Coronary artery (tissue), 2 donors: ENCODE measurements around the gene IL21.

ENCODE experiments used
- DNase-seq: peaks from one replicate; pipeline ENCODE4 v3.0.0-alpha.2; 2017; ENCODE audit warnings: low spot score
- H3K27ac ChIP-seq, 2 donors: fragments of 200-600 bp; sonication (generic); one replicate each; pipeline ENCODE4 v1.5.1; 2016 to 2019
- H3K4me3 ChIP-seq: fragments of 200-600 bp; sonication (generic); 2 replicates; pipeline ENCODE4 v1.5.1; 2016; ENCODE audit warnings: mild to moderate bottlenecking, moderate library complexity
- CTCF ChIP-seq: fragments of 200-600 bp; sonication (generic); IDR thresholded peaks from one replicate; pipeline ENCODE4 v1.5.1; 2019; ENCODE audit warnings: antibody characterized with exemption

Gene IL21

GRCh38 chr4:122633211-122633610, 12.3 kb upstream of the IL21 start:
- no peak for TF ChIP-seq CTCF
- H3K4me3 ChIP-seq, result no peak overlapping the region
- DNase-seq, result no peak
- no peak overlapping the region for H3K27ac ChIP-seq

- Histone ChIP-seq H3K4me3 (no peak overlapping the region), H3K27ac (no peak overlapping the region)
- DNase-seq, result no peak
- TF ChIP-seq CTCF, result no peak
These were observed 11.7 kb upstream of the IL21 start for GRCh38 chr4:122632396-122633143.

- H3K27ac ChIP-seq, result no peak overlapping the region
- no peak overlapping the region for H3K4me3 ChIP-seq
- TF ChIP-seq CTCF, result no peak
- no peak for DNase-seq
These were observed 4.3 kb upstream of the IL21 start for GRCh38 chr4:122625156-122625555.

GRCh38 chr4:122624205-122624604, 3.3 kb upstream of the IL21 start:
- no peak for TF ChIP-seq CTCF
- Histone ChIP-seq H3K4me3 (no peak overlapping the region), H3K27ac (no peak overlapping the region)
- DNase-seq, result no peak

- no peak for TF ChIP-seq CTCF
- DNase-seq, result no peak
- Histone ChIP-seq H3K4me3 (no peak overlapping the region), H3K27ac (no peak overlapping the region)
These were observed 2.8 kb upstream of the IL21 start for GRCh38 chr4:122623637-122624166.

- TF ChIP-seq CTCF, result no peak
- DNase-seq, result no peak
- Histone ChIP-seq H3K27ac (no peak overlapping the region), H3K4me3 (no peak overlapping the region)
These were observed 1.5 kb upstream of the IL21 start for GRCh38 chr4:122622400-122622799.

GRCh38 chr4:122619611-122620010, 1.3 kb downstream of the IL21 start:
- Histone ChIP-seq H3K4me3 (no peak overlapping the region), H3K27ac (no peak overlapping the region)
- TF ChIP-seq CTCF, result no peak
- DNase-seq, result no peak
